CD4-positive, alpha-beta T cell (primary cell): ENCODE data around the gene MTHFD1L. TPM values are rescaled to one million over a fixed set of nuclear protein-coding genes. Genes with fewer than 3 reads are reported as not detected.

Source experiments
- ATAC-seq: fragments of 200-7000 bp; cut with Tn5 transposase; one replicate; pipeline ENCODE4 v1.10.0; 2022; ENCODE audit warnings: mild to moderate bottlenecking; ENCODE audit not compliant: poor library complexity
- CTCF ChIA-PET: fragments of 350-600 bp; sonication (Branson Sonifier 250); formaldehyde crosslinking; loops from one replicate; lab custom pipeline; 2021; ENCODE audit warnings: antibody characterized with exemption, inconsistent platforms; lab: Charles Lee
- POLR2A ChIA-PET: fragments of 350-600 bp; sonication (Branson Sonifier 250); formaldehyde crosslinking; loops from one replicate; lab custom pipeline; 2021; ENCODE audit warnings: antibody characterized with exemption, inconsistent platforms; lab: Charles Lee
- DNase-seq, 14 experiments: peaks; one replicate each; pipeline ENCODE4 v3.0.0-alpha.2; 2013 to 2020; ENCODE audit warnings: mixed read lengths in 2 of 14
- H3K27ac ChIP-seq, 2 donors: one replicate each; pipeline versions ENCODE4 v1.5.1 to v1.7.0; 2013; ENCODE audit warnings: low read length in 2 of 2, low read depth in 1 of 2, mild to moderate bottlenecking in 1 of 2
- H3K27me3 ChIP-seq, 2 experiments: 1 replicate in 1 of 2; 2 replicates in 1 of 2; pipeline versions ENCODE4 v1.6.1 to v1.7.0; 2013; ENCODE audit warnings: low read length in 2 of 2, control low read depth in 1 of 2, mild to moderate bottlenecking in 1 of 2, moderate library complexity in 1 of 2; ENCODE audit not compliant: insufficient read depth in 2 of 2, control insufficient read depth in 1 of 2
- H3K36me3 ChIP-seq: one replicate; pipeline ENCODE4 v1.6.1; 2013; ENCODE audit warnings: low read length, control low read depth; ENCODE audit not compliant: insufficient read depth
- H3K4me1 ChIP-seq: one replicate; pipeline ENCODE4 v1.6.1; 2013; ENCODE audit warnings: low read length, control low read depth; ENCODE audit not compliant: insufficient read depth
- H3K4me3 ChIP-seq: one replicate; pipeline ENCODE4 v1.5.1; 2013; ENCODE audit warnings: mild to moderate bottlenecking, low read length, moderate library complexity
- H3K9me3 ChIP-seq, 2 experiments: 1 replicate in 1 of 2; 2 replicates in 1 of 2; pipeline versions ENCODE4 v1.6.1 to v1.7.0; 2013; ENCODE audit warnings: low read length in 2 of 2, mild to moderate bottlenecking in 2 of 2, control low read depth in 1 of 2, moderate library complexity in 1 of 2; ENCODE audit not compliant: control insufficient read depth in 1 of 2, insufficient read depth in 1 of 2
- H3K27ac Mint-ChIP-seq: one replicate; pipeline ENCODE4 v1.8.0; 2020; ENCODE audit warnings: mixed read lengths
- H3K27me3 Mint-ChIP-seq: one replicate; pipeline ENCODE4 v1.8.0; 2021; ENCODE audit warnings: mixed read lengths
- H3K36me3 Mint-ChIP-seq: one replicate; pipeline ENCODE4 v1.8.0; 2021; ENCODE audit warnings: low read depth, mixed read lengths
- H3K4me1 Mint-ChIP-seq: one replicate; pipeline ENCODE4 v1.8.0; 2021; ENCODE audit warnings: low read depth, mixed read lengths
- H3K4me3 Mint-ChIP-seq: one replicate; pipeline ENCODE4 v1.8.0; 2020; ENCODE audit warnings: mild to moderate bottlenecking, mixed read lengths
- H3K9me3 Mint-ChIP-seq: one replicate; pipeline ENCODE4 v1.8.0; 2020; ENCODE audit warnings: mixed read lengths
- CTCF ChIP-seq: fragments of 200-600 bp; IDR thresholded peaks from one replicate; pipeline ENCODE4 v1.8.0; 2022; ENCODE audit warnings: antibody characterized with exemption, mild to moderate bottlenecking
- intact Hi-C, 2 experiments: fragments of 100-400 bp; cut with DNase I in 1 of 2; cut with micrococcal nuclease in 1 of 2; formaldehyde crosslinking; loops; one replicate each; pipeline versions ENCODE4 v1.15.1 to v1.9.0; 2023 to 2025; cut with DNase I, micrococcal nuclease
- total RNA-seq, 174 experiments: library from RNA in 2 of 174; stranded (reverse) in 2 of 174; gene quantifications; one replicate each; pipeline ENCODE4 v1.2.3 and lab custom pipeline; 2021 to 2026

MTHFD1L gene
- total RNA-seq, 2 experiments from 2014 or later: 8.8 to 9.7 TPM

GRCh38 chr6:150967910-150968309, 102.4 kb downstream of the MTHFD1L start:
- no peak overlapping the region for H3K27ac Mint-ChIP-seq
- intact Hi-C loops: no loop called here

DNA sequence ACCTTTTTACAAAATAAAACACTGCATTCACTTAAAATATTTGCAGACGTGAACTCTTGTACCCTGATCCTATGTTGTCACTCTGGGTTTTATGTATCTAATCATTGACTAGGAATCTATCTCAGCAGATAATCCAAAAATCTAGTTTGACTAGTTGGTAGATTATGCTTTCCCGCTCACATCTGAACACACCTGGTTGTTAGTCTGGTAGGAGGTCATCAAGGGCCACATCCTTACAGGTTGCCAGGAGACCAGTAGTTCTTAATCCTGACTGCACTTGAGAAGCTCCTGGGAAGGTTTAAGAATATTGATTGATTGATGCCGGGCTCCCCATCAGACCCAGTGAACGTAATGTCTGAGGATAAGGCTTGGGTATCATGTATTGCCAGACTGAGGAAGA, 104.4 kb downstream of the MTHFD1L start:
- Mint-ChIP-seq H3K9me3 (no peaks in the 10 kb centered on the region), H3K27me3 (no peaks in the 10 kb centered on the region), H3K4me1 (no peaks in the 10 kb centered on the region), H3K36me3 (peaks cover 56% of the 10 kb centered on the region), H3K4me3 (no peak overlapping the region), H3K27ac (no peak overlapping the region)
- no peaks in the 10 kb centered on the region for H3K27me3 ChIP-seq
- CTCF ChIA-PET: no interaction called here
- peaks cover 3% of the 10 kb centered on the region for H3K36me3 ChIP-seq
- H3K27ac ChIP-seq: no peak overlapping the region
- no peak for TF ChIP-seq CTCF
- no peaks in the 10 kb centered on the region for H3K9me3 ChIP-seq
- no peak for DNase-seq
- ATAC-seq: no peak
- POLR2A ChIA-PET: no interaction called here
- intact Hi-C loops: no loop called here
- H3K4me3 ChIP-seq: no peak overlapping the region
- no peaks in the 10 kb centered on the region for H3K4me1 ChIP-seq

More at GRCh38 chr6:150967910-150968309, 102.4 kb downstream of the MTHFD1L start:
- Histone ChIP-seq H3K4me1 (no peaks in the 10 kb centered on the region), H3K9me3 (no peaks in the 10 kb centered on the region), H3K27ac (no peak overlapping the region), H3K4me3 (no peak overlapping the region), H3K27me3 (no peaks in the 10 kb centered on the region), H3K36me3 (peaks cover 3% of the 10 kb centered on the region)
- no peaks in the 10 kb centered on the region for H3K9me3 Mint-ChIP-seq
- TF ChIP-seq CTCF: no peak
- DNase-seq: no peak
- H3K4me1 Mint-ChIP-seq: no peaks in the 10 kb centered on the region
- no peak for ATAC-seq
- peaks cover 48% of the 10 kb centered on the region for H3K36me3 Mint-ChIP-seq
- no peak overlapping the region for H3K4me3 Mint-ChIP-seq
- ChIA-PET POLR2A (no interaction called here), CTCF (no interaction called here)
- no peaks in the 10 kb centered on the region for H3K27me3 Mint-ChIP-seq

- Mint-ChIP-seq H3K27me3 (no peaks in the 10 kb centered on the region), H3K27ac (no peak overlapping the region), H3K4me3 (no peak overlapping the region), H3K36me3 (peaks cover 54% of the 10 kb centered on the region), H3K9me3 (no peaks in the 10 kb centered on the region), H3K4me1 (no peaks in the 10 kb centered on the region)
- no peaks in the 10 kb centered on the region for H3K27me3 ChIP-seq
- H3K9me3 ChIP-seq: no peaks in the 10 kb centered on the region
- POLR2A ChIA-PET: no interaction called here
- no peak for TF ChIP-seq CTCF
- ATAC-seq: no peak
- intact Hi-C loops: no loop called here
- peaks cover 3% of the 10 kb centered on the region for H3K36me3 ChIP-seq
- no peaks in the 10 kb centered on the region for H3K4me1 ChIP-seq
- no peak overlapping the region for H3K27ac ChIP-seq
- CTCF ChIA-PET: no interaction called here
- no peak overlapping the region for H3K4me3 ChIP-seq
- DNase-seq: no peak
Observed at GRCh38 chr6:150971219-150971618, 105.7 kb downstream of the MTHFD1L start.
